H9 (cell line): ENCODE data around the gene TM6SF1. TPM values are rescaled to one million over a fixed set of nuclear protein-coding genes. Genes with fewer than 3 reads are reported as not detected.
"Not testable (repeated sequence)": the region's sequence is repeated elsewhere in the genome, so short reads cannot be mapped to it uniquely, and the experiment has no call there.

Experiments
- DNase-seq: peaks from one replicate; pipeline ENCODE4 v3.0.0-alpha.2; 2017
- H2AFZ ChIP-seq: one replicate; pipeline ENCODE4 v1.6.1; 2013; ENCODE audit warnings: mild to moderate bottlenecking, low read length, control low read depth, moderate library complexity
- H2AK5ac ChIP-seq: 2 replicates; pipeline ENCODE4 v1.6.1; 2013; ENCODE audit warnings: low read length, control low read depth, mixed read lengths; ENCODE audit not compliant: insufficient read length
- H2BK120ac ChIP-seq: one replicate; pipeline ENCODE4 v1.6.1; 2013; ENCODE audit warnings: low read depth, mild to moderate bottlenecking, low read length, control low read depth, inconsistent platforms; ENCODE audit not compliant: poor library complexity, severe bottlenecking
- H2BK12ac ChIP-seq: 2 replicates; pipeline ENCODE4 v1.6.1; 2013; ENCODE audit warnings: low read length, control low read depth, mixed read lengths, low read depth; ENCODE audit not compliant: insufficient read length
- H2BK15ac ChIP-seq: 2 replicates; pipeline ENCODE4 v1.6.1; 2013; ENCODE audit warnings: low read depth, low read length, control low read depth
- H2BK20ac ChIP-seq: one replicate; pipeline ENCODE4 v1.6.1; 2013; ENCODE audit warnings: low read depth, mild to moderate bottlenecking, low read length, control low read depth, inconsistent platforms; ENCODE audit not compliant: poor library complexity, severe bottlenecking
- H2BK5ac ChIP-seq: 2 replicates; pipeline ENCODE4 v1.6.1; 2013; ENCODE audit warnings: low read length, control low read depth, mixed read lengths; ENCODE audit not compliant: insufficient read length
- H3K14ac ChIP-seq: 2 replicates; pipeline ENCODE4 v1.6.1; 2013; ENCODE audit warnings: low read length, control low read depth; ENCODE audit not compliant: insufficient read depth
- H3K18ac ChIP-seq: 2 replicates; pipeline ENCODE4 v1.6.1; 2013; ENCODE audit warnings: low read depth, mild to moderate bottlenecking, mixed read lengths, low read length, control low read depth; ENCODE audit not compliant: insufficient read length
- H3K23ac ChIP-seq: 2 replicates; pipeline ENCODE4 v1.6.1; 2013; ENCODE audit warnings: low read length, control low read depth, mixed read lengths, low read depth; ENCODE audit not compliant: insufficient read length
- H3K23me2 ChIP-seq: 2 replicates; pipeline ENCODE4 v1.6.1; 2013; ENCODE audit warnings: low read depth, mild to moderate bottlenecking, mixed read lengths, low read length, control low read depth; ENCODE audit not compliant: insufficient read length, poor library complexity, severe bottlenecking
- H3K27ac ChIP-seq: 2 replicates; pipeline ENCODE4 v1.5.1; 2013; ENCODE audit warnings: low read length, control low read depth, mixed read lengths, low read depth; ENCODE audit not compliant: insufficient read length
- H3K27me3 ChIP-seq: 2 replicates; pipeline ENCODE4 v1.6.1; 2013; ENCODE audit warnings: low read length, control low read depth, inconsistent platforms; ENCODE audit not compliant: insufficient read depth
- H3K4ac ChIP-seq: 2 replicates; pipeline ENCODE4 v1.6.1; 2013; ENCODE audit warnings: low read depth, mild to moderate bottlenecking, control low read depth, inconsistent platforms, low read length, moderate library complexity
- H3K4me1 ChIP-seq: 2 replicates; pipeline ENCODE4 v1.6.1; 2013; ENCODE audit warnings: low read length, control low read depth, inconsistent platforms; ENCODE audit not compliant: insufficient read depth
- H3K4me2 ChIP-seq: 2 replicates; pipeline ENCODE4 v1.6.1; 2013; ENCODE audit warnings: low read length, control low read depth, mixed read lengths; ENCODE audit not compliant: insufficient read length, insufficient read depth
- H3K56ac ChIP-seq: 2 replicates; pipeline ENCODE4 v1.6.1; 2013; ENCODE audit warnings: low read depth, mild to moderate bottlenecking, mixed read lengths, low read length, control low read depth; ENCODE audit not compliant: insufficient read length
- H3K79me1 ChIP-seq: 2 replicates; pipeline ENCODE4 v1.6.1; 2013; ENCODE audit warnings: low read depth, mild to moderate bottlenecking, moderate library complexity, low read length, control low read depth, inconsistent platforms; ENCODE audit not compliant: insufficient read depth, poor library complexity, severe bottlenecking
- H3K79me2 ChIP-seq: 2 replicates; pipeline ENCODE4 v1.6.1; 2013; ENCODE audit warnings: low read length, control low read depth, inconsistent platforms; ENCODE audit not compliant: insufficient read depth
- H3K9ac ChIP-seq: 2 replicates; pipeline ENCODE4 v1.6.1; 2013; ENCODE audit warnings: low read length, control low read depth, mixed read lengths; ENCODE audit not compliant: insufficient read length; ENCODE audit errors: extremely low read depth
- H3K9me3 ChIP-seq: one replicate; pipeline ENCODE4 v1.6.1; 2013; ENCODE audit warnings: low read depth, low read length, inconsistent platforms; ENCODE audit not compliant: control insufficient read depth
- H3T11ph ChIP-seq: one replicate; pipeline ENCODE4 v1.6.1; 2013; ENCODE audit warnings: mild to moderate bottlenecking, low read length, control low read depth, inconsistent platforms
- H4K20me1 ChIP-seq: one replicate; pipeline ENCODE4 v1.6.1; 2013; ENCODE audit not compliant: control insufficient read depth, insufficient read length, insufficient read depth
- H4K5ac ChIP-seq: 2 replicates; pipeline ENCODE4 v1.6.1; 2013; ENCODE audit warnings: low read depth, mild to moderate bottlenecking, mixed read lengths, low read length, control low read depth; ENCODE audit not compliant: insufficient read length
- H4K8ac ChIP-seq: replicated peaks from 2 replicates; pipeline ENCODE4 v1.6.1; 2013; ENCODE audit warnings: low read length, control low read depth, mixed read lengths, low read depth; ENCODE audit not compliant: insufficient read length
- H4K91ac ChIP-seq: 2 replicates; pipeline ENCODE4 v1.6.1; 2013; ENCODE audit warnings: low read depth, mild to moderate bottlenecking, moderate library complexity, mixed read lengths, low read length, control low read depth; ENCODE audit not compliant: insufficient read length
- H3K27ac Mint-ChIP-seq, 3 experiments: 2 replicates in 2 of 3; 3 replicates in 1 of 3; pipeline ENCODE4 v1.8.0; 2020 to 2021; ENCODE audit warnings: mixed read lengths in 3 of 3, mild to moderate bottlenecking in 1 of 3, moderate library complexity in 1 of 3
- H3K27me3 Mint-ChIP-seq: 2 replicates; pipeline ENCODE4 v1.8.0; 2021; ENCODE audit warnings: low read depth, mild to moderate bottlenecking, moderate library complexity, mixed read lengths
- H3K36me3 Mint-ChIP-seq, 3 experiments: 2 replicates in 2 of 3; 3 replicates in 1 of 3; pipeline ENCODE4 v1.8.0; 2020 to 2021; ENCODE audit warnings: low read depth in 3 of 3, mixed read lengths in 3 of 3; ENCODE audit not compliant: insufficient read depth in 1 of 3
- H3K4me1 Mint-ChIP-seq, 2 experiments: 2 replicates each; pipeline ENCODE4 v1.8.0; 2020; ENCODE audit warnings: mixed read lengths in 2 of 2
- H3K4me3 Mint-ChIP-seq, 2 experiments: 2 replicates in 1 of 2; 3 replicates in 1 of 2; pipeline ENCODE4 v1.8.0; 2020 to 2021; ENCODE audit warnings: mild to moderate bottlenecking in 2 of 2, mixed read lengths in 2 of 2, moderate library complexity in 1 of 2
- H3K9me3 Mint-ChIP-seq, 2 experiments: 2 replicates in 1 of 2; 3 replicates in 1 of 2; pipeline ENCODE4 v1.8.0; 2020; ENCODE audit warnings: mild to moderate bottlenecking in 2 of 2, mixed read lengths in 2 of 2, moderate library complexity in 1 of 2
- CTCF ChIP-seq: fragments of 200-600 bp; sonication (generic); conservative IDR thresholded peaks from 3 replicates; pipeline ENCODE4 v1.8.0; 2021; ENCODE audit warnings: antibody characterized with exemption, mild to moderate bottlenecking
- WGBS: extraction: QIAGEN DNeasy Blood & Tissue Kit; methylation state at CpG from one replicate; pipeline ENCODE4 v1.1.7; 2013; ENCODE audit warnings: missing lambda C conversion rate, low lambda C conversion rate, mixed read lengths; ENCODE audit not compliant: insufficient read length; ENCODE audit errors: extremely low coverage; 5-methylcytosine and 5-hydroxymethylcytosine counted together
- total RNA-seq: library from RNA; stranded (reverse); gene quantifications from 2 replicates; pipeline ENCODE4 v1.2.1, GENCODE V29; 2021

TM6SF1 gene
- total RNA-seq, 1 experiment from 2014 or later = 0.96 TPM

GRCh38 chr15:83068054-83068453, 39.4 kb upstream of the TM6SF1 start:
- peaks cover 9 to 12% of the 10 kb centered on the region in 2 experiments for H3K4me1 Mint-ChIP-seq
- H3K18ac ChIP-seq = no peak overlapping the region
- DNase-seq = no peak
- no peak overlapping the region for H4K5ac ChIP-seq
- no CpG with 5 or more reads among the region's 6 CpGs for WGBS
- no peak overlapping the region for H4K8ac ChIP-seq
- H3K27me3 ChIP-seq = no peaks in the 10 kb centered on the region
- no peak overlapping the region for H3K4me2 ChIP-seq
- no peak overlapping the region for H3K4ac ChIP-seq
- H3K4me1 ChIP-seq = peaks cover 8% of the 10 kb centered on the region; the same call in 1 of the 2 replicates
- no peak overlapping the region for H3K56ac ChIP-seq
- peak overlapping the region; percentile 25 to 70; a peak in 3 of 5 replicates for H3K4me3 Mint-ChIP-seq
- peak overlapping the region; percentile 48 to 86 (median 80); a peak in 3 of 7 replicates for H3K27ac Mint-ChIP-seq
- H2BK5ac ChIP-seq = no peak overlapping the region
- no peak for TF ChIP-seq CTCF
- H3T11ph ChIP-seq = no peak overlapping the region
- peaks cover 0 to 8% (median 7%) of the 10 kb centered on the region in 3 experiments; a peak in 4 of 7 replicates for H3K36me3 Mint-ChIP-seq
- H2AK5ac ChIP-seq = no peak overlapping the region
- no peak overlapping the region for H4K91ac ChIP-seq
- no peaks in the 10 kb centered on the region for H3K9me3 ChIP-seq
- H3K14ac ChIP-seq = no peak overlapping the region
- H3K79me1 ChIP-seq = peaks cover 4% of the 10 kb centered on the region
- no peak overlapping the region for H2AFZ ChIP-seq
- peaks cover 6% of the 10 kb centered on the region for H3K23me2 ChIP-seq
- no peak overlapping the region for H2BK12ac ChIP-seq
- H3K9ac ChIP-seq = no peak overlapping the region
- H3K27ac ChIP-seq = no peak overlapping the region
- peaks cover 18% of the 10 kb centered on the region; the same call in 1 of the 2 replicates for H3K79me2 ChIP-seq
- H2BK15ac ChIP-seq = no peak overlapping the region
- H3K23ac ChIP-seq = no peak overlapping the region
- H2BK20ac ChIP-seq = no peak overlapping the region
- H3K27me3 Mint-ChIP-seq = 0 out of 2 replicates have a peak, but pooled peaks cover 2% of the 10 kb centered on the region
- H2BK120ac ChIP-seq = no peak overlapping the region
- H3K9me3 Mint-ChIP-seq = peaks cover 16 to 23% of the 10 kb centered on the region in 2 experiments
- no peaks in the 10 kb centered on the region for H4K20me1 ChIP-seq

- H2BK5ac ChIP-seq, H3K18ac ChIP-seq, H3T11ph ChIP-seq, H3K23me2 ChIP-seq, H3K27me3 ChIP-seq, H2BK12ac ChIP-seq, H2AFZ ChIP-seq, H4K20me1 ChIP-seq, H2BK20ac ChIP-seq, H3K27me3 Mint-ChIP-seq, H3K27ac ChIP-seq, H4K91ac ChIP-seq, H3K9ac ChIP-seq, H4K5ac ChIP-seq, H4K8ac ChIP-seq, H3K4ac ChIP-seq, H3K79me1 ChIP-seq, H3K23ac ChIP-seq, H2BK15ac ChIP-seq, H3K56ac ChIP-seq, H3K4me1 ChIP-seq, H3K4me2 ChIP-seq, H2BK120ac ChIP-seq, H3K27ac Mint-ChIP-seq, H2AK5ac ChIP-seq, H3K4me3 Mint-ChIP-seq, H3K14ac ChIP-seq: not testable (repeated sequence)
- H3K4me1 Mint-ChIP-seq = peaks cover 9 to 12% of the 10 kb centered on the region in 2 experiments
- WGBS = no CpG with 5 or more reads among the region's 6 CpGs
- peaks cover 11% of the 10 kb centered on the region for H3K9me3 ChIP-seq
- peaks cover 27 to 32% of the 10 kb centered on the region in 2 experiments for H3K9me3 Mint-ChIP-seq
- peaks cover 12% of the 10 kb centered on the region; the same call in 1 of the 2 replicates for H3K79me2 ChIP-seq
- peaks cover under 1 to 11% (median 9%) of the 10 kb centered on the region in 3 experiments; a peak in 5 of 7 replicates for H3K36me3 Mint-ChIP-seq
- DNase-seq = peak; percentile 54
These were observed 38.2 kb upstream of the TM6SF1 start for GRCh38 chr15:83069211-83069642.
